Left lung (tissue), 10 donors: ENCODE results near the gene OR11H7. TPM values are rescaled to one million over a fixed set of nuclear protein-coding genes. Genes with fewer than 3 reads are reported as not detected.
"Not testable (repeated sequence)": the region's sequence is repeated elsewhere in the genome, so short reads cannot be mapped to it uniquely, and the experiment has no call there.

ENCODE experiments used
- ATAC-seq: fragments of 200-7000 bp; cut with Tn5 transposase; one replicate; pipeline ENCODE4 v1.9.1; 2020; ENCODE audit warnings: moderate library complexity
- DNase-seq, 4 donors: peaks; one replicate each; pipeline ENCODE4 v3.0.0-alpha.2; 2013 to 2020
- H3K27ac ChIP-seq, 2 donors: fragments of 200-600 bp; sonication (generic) in 1 of 2; one replicate each; pipeline versions ENCODE4 v1.5.0 to v1.8.0; 2020 to 2021
- H3K27me3 ChIP-seq, 2 donors: fragments of 200-600 bp; sonication (generic) in 1 of 2; one replicate each; pipeline versions ENCODE4 v1.5.0 to v1.8.0; 2020 to 2021
- H3K36me3 ChIP-seq, 2 donors: fragments of 200-600 bp; sonication (generic) in 1 of 2; one replicate each; pipeline versions ENCODE4 v1.5.0 to v1.8.0; 2020 to 2021
- H3K4me1 ChIP-seq, 2 donors: fragments of 200-600 bp; one replicate each; pipeline ENCODE4 v1.8.0; 2021
- H3K4me3 ChIP-seq, 2 donors: fragments of 200-600 bp; sonication (generic) in 1 of 2; one replicate each; pipeline versions ENCODE4 v1.5.0 to v1.8.0; 2020 to 2021; ENCODE audit warnings: mild to moderate bottlenecking in 1 of 2
- H3K9me3 ChIP-seq, 2 donors: fragments of 200-600 bp; sonication (generic) in 1 of 2; one replicate each; pipeline versions ENCODE4 v1.5.0 to v1.8.0; 2020 to 2021
- intact Hi-C, 2 donors: fragments of 100-400 bp; cut with DNase I; formaldehyde crosslinking; loops; one replicate each; pipeline versions ENCODE4 v1.11.2 to v1.14.2; 2022
- polyA plus RNA-seq, 6 donors: library from polyadenylated mRNA; unstranded; fragments of 120-200 nt; gene quantifications; one replicate each; pipeline ENCODE4 v1.2.1, GENCODE V29; 2013; ENCODE audit not compliant: insufficient read length in 6 of 6
- total RNA-seq, 2 donors: library from RNA; stranded (reverse); fragmentation: NEBNext Ultra II Directional; extraction: Animal tissue kit (Norgen Biotek cat#: 25700); gene quantifications; one replicate each; pipeline ENCODE4 v1.2.1, GENCODE V29; 2021
- TF ChIP-seq, protein P1 (sequence below), 2 donors: fragments of 200-600 bp; sonication (generic) in 1 of 2; IDR thresholded peaks; one replicate each; pipeline versions ENCODE4 v1.5.0 to v1.8.0; 2021; ENCODE audit warnings: antibody characterized with exemption in 2 of 2
- donor health status: DM: no; HTN: yes; CAD: no.
- donor health status: DM: no; HTN: no; CAD: no.

OR11H7 gene
- total and polyA plus RNA-seq, 8 donors: 0.32 to 0.98 (median 0.75) TPM; not detected in 2

DNA sequence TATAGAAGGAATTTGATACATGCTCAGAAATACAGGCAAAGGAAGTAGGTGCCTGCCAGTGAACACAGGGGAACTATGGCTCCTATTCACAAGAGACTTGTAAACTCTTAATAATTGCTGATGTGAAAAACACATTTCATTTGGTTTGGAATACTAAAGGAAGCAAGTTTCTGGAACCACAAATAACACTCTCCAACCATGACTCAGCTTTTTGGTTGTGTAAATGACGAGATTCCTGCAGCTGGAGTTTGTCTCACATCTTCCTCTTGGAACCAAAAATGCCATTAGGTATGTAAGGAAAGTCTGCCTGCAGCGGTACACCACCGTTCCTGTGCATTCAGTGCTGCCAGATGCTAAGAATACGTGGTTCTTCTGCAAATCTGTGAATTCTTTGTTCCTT lies 9.7 kb upstream of the OR11H7 start:
- Histone ChIP-seq H3K27me3 (no peaks in the 10 kb centered on the region), H3K4me1 (no peaks in the 10 kb centered on the region), H3K27ac (no peak overlapping the region), H3K9me3 (no peaks in the 10 kb centered on the region), H3K36me3 (no peaks in the 10 kb centered on the region), H3K4me3 (no peak overlapping the region)
- no peak for ATAC-seq
- TF ChIP-seq, protein P1, sequence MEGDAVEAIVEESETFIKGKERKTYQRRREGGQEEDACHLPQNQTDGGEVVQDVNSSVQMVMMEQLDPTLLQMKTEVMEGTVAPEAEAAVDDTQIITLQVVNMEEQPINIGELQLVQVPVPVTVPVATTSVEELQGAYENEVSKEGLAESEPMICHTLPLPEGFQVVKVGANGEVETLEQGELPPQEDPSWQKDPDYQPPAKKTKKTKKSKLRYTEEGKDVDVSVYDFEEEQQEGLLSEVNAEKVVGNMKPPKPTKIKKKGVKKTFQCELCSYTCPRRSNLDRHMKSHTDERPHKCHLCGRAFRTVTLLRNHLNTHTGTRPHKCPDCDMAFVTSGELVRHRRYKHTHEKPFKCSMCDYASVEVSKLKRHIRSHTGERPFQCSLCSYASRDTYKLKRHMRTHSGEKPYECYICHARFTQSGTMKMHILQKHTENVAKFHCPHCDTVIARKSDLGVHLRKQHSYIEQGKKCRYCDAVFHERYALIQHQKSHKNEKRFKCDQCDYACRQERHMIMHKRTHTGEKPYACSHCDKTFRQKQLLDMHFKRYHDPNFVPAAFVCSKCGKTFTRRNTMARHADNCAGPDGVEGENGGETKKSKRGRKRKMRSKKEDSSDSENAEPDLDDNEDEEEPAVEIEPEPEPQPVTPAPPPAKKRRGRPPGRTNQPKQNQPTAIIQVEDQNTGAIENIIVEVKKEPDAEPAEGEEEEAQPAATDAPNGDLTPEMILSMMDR (IDR thresholded peaks at IDR 0.05): no peak
- no peak for DNase-seq
- intact Hi-C loops: no loop called here

DNA sequence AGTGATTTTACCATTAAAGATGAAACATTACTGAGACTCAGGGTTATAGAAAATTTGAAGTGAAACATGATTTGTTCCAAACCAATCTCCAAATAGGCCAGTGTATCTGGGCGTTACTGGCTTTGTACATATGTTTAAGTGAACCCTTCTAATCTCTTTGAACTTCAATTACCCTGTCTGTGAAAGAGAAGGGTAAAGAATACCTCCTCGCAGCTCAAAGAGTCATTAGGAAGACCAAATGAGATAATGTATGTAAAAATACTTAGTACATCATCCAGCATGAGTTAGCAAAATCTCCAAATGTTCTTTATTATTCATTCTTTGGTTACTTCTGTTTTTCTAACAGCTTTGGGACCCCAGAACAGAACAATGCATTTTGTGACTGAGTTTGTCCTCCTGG lies 5.4 kb upstream of the OR11H7 start, which contains the start of gene OR11H6:
OR11H6 (plus strand) TSS at position 301 of the 400 bp plus-strand sequence; CDS start at position 301, 0 bp downstream.
- ATAC-seq (no peak), DNase-seq (no peak)
- H3K4me3 ChIP-seq: no peak within 1 kb of the TSS
- no peaks in the 10 kb centered on the region for H3K36me3 ChIP-seq
- no peak within 1 kb of the TSS for H3K27ac ChIP-seq
- no peaks in the 10 kb centered on the region for H3K27me3 ChIP-seq
- H3K9me3 ChIP-seq: no peaks in the 10 kb centered on the region
- H3K4me1 ChIP-seq: no peaks in the 10 kb centered on the region
- TF ChIP-seq, protein P1 (IDR thresholded peaks at IDR 0.05): no peak
- intact Hi-C loops: no loop called here

DNA sequence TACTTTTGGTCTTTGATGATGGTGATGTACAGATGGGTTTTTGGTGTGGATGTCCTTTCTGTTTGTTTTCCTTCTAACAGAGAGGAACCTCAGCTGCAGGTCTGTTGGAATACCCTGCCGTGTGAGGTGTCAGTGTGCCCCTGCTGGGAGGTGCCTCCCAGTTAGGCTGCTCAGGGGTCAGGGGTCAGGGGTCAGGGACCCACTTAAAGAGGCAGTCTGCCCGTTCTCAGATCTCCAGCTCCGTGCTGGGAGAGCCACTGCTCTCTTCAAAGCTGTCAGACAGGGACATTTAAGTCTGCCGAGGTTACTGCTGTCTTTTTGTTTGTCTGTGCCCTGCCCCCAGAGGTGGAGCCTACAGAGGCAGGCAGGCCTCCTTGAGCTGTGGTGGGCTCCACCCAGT lies 6.6 kb downstream of the OR11H7 start:
- ATAC-seq, intact Hi-C loops, H3K4me3 ChIP-seq, DNase-seq, H3K27me3 ChIP-seq, H3K27ac ChIP-seq, H3K9me3 ChIP-seq, H3K4me1 ChIP-seq, H3K36me3 ChIP-seq: not testable (repeated sequence)

DNA sequence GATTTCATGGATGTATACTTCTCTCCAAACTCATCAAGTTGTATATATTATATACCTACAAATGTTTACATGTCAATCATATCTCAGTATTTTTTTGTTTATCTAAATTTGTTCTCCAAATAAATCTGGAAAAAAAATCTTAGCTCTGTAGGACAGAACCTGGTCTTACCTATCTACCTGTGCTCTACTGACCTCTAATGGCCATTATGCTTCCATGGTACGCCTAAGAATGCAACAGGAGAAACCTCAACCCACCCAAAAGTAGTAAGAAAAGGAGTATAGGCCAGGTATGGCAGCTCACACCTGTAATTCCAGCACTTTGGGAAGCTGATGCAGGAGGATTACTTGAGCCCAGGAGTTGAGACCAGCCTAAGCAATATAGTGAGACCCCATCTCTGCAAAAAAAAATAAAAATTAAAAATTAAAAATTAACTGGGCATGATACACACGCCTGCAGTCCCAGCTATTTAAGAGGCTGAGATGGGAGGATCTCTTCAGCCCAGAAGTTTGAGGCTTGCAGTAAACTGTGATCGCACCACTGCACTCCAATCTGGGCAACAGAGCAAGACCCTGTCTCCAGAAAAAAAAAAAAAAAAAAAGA lies 19.0 kb downstream of the OR11H7 start:
- peak; percentile 30 for ATAC-seq
- no peak for DNase-seq
- H3K27me3 ChIP-seq: no peaks in the 10 kb centered on the region
- H3K36me3 ChIP-seq: no peaks in the 10 kb centered on the region
- TF ChIP-seq, protein P1 (IDR thresholded peaks at IDR 0.05): no peak
- H3K27ac ChIP-seq: no peak overlapping the region
- H3K4me1 ChIP-seq: no peaks in the 10 kb centered on the region
- H3K9me3 ChIP-seq: peaks cover 0 to 9% of the 10 kb centered on the region in 2 donors
- H3K4me3 ChIP-seq: no peak overlapping the region
- intact Hi-C loops: no loop called here

DNA sequence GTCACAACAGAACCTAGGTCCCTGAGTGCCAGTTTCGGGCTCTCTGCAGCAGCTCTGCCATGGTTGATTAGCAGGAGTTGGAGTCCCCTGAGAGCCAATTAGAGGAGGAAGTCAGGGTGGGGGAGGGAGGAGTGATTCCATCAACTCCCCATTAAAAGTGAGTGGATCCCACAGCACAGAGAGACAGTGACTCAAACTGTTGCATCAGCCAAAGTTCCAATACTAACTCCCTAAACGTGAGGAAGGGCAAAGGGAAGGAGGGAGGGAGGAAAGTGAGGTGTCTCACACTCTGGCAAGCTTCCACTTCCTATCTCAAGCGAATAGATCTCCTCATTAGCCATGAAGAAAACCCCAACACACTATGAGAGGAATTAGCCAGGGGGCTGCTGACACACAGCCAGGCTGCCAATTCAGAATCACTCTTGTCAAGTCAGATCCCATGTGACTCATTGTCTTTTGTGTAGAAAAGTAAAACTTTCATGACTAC lies 33.9 kb downstream of the OR11H7 start:
- TF ChIP-seq, protein P1 (IDR thresholded peaks at IDR 0.05): no peak
- no peaks in the 10 kb centered on the region for H3K4me1 ChIP-seq
- no peak for DNase-seq
- ATAC-seq: no peak
- intact Hi-C loops: no loop called here
- H3K27me3 ChIP-seq: no peaks in the 10 kb centered on the region
- no peak overlapping the region for H3K27ac ChIP-seq
- no peak overlapping the region for H3K4me3 ChIP-seq
- H3K9me3 ChIP-seq: no peaks in the 10 kb centered on the region
- no peaks in the 10 kb centered on the region for H3K36me3 ChIP-seq

DNA sequence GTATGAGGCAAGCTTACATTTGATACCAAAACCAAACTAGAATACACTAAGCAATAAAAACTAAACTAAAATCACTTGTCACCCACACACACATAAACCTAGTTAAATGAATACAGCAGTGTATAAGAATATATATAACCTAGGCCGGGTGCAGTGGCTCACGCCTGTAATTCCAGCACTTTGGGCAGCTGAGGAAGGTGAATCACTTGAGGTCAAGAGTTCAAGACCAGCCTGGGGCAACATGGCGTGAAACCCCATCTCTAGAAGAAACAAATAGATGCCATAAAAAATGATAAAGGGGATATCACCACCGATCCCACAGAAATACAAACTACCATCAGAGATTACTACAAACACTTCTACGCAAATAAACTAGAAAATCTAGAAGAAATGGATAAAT lies 35.6 kb downstream of the OR11H7 start:
- DNase-seq, H3K36me3 ChIP-seq, intact Hi-C loops, ATAC-seq, H3K27me3 ChIP-seq, H3K27ac ChIP-seq, H3K4me3 ChIP-seq, H3K9me3 ChIP-seq, H3K4me1 ChIP-seq: not testable (repeated sequence)
